HS-5 (cell line): ENCODE measurements around the gene PDE10A.

Source experiments
- DNase-seq: peaks from one replicate; pipeline ENCODE4 v3.0.0-alpha.2; 2012; ENCODE audit warnings: low read depth

PDE10A gene

DNA sequence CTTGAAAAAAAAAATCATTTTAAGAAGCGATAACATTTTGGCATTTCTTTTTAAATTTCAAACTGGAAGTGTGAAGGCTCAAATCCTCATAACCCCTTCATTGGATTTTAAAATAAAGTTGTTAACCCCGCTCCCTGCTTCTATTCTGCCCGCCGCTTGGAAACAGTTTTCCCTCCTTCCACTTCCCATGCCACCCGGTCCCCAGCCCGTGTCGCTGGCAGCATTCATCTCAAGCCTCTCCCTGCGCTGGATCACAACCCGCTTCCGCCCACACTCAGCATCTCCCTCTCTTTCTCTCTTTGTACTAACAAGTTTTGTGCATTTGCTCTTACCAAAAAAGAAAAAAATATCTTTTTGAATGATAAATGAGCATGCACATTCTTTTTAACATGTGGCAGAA is 15.4 kb upstream of the PDE10A start:
- DNase-seq, result no peak

DNA sequence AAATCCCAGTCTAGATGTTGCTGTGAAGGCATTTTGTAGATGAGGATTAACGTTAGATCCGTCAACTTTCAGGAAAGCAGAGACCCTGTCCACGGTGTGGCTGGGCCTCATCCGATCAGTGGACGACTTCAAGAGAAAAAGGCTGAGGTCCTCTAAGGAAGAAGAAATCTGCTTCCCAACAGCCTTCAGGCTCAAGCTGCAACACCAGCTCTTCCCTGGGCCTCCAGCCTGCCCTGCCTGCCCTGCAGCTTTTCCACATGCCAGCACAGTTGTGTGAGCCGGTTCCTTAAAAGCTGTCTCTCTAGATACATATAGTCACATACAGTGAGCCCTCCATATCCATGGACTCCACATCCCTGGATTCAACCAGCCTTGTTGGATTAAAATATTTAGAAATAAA is 14.1 kb upstream of the PDE10A start:
- DNase-seq, result no peak

DNA sequence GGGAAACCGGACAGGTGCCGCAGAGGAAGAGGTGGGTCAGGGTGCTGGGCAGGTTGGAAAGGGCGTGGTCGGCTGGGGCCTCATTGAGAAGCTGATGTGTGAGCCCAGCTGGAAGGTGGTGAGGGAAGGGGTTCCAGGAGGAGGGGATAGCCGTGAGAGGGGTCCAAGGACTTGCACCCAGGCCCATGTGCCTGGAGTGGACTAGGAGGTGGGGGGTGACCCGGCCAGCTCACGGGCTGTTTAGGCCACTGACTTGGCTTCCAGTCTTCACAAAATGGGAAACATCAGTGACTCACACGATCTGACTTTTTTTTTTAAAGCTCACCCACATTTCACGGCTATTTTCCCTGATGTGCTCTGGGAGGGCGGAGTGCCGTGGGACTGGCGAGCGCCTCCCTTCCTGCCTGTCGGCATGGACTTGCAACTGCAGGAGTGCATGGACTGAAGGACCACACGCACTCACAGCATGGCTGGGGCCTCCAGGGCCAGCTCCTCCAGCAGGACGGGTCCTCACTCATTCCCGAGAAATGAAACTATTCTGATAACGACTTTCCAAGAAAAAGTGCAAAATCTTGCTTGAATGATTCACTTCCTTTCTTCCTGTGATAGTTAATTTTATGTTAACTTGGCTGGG is 13.5 kb upstream of the PDE10A start:
- no peak for DNase-seq

DNA sequence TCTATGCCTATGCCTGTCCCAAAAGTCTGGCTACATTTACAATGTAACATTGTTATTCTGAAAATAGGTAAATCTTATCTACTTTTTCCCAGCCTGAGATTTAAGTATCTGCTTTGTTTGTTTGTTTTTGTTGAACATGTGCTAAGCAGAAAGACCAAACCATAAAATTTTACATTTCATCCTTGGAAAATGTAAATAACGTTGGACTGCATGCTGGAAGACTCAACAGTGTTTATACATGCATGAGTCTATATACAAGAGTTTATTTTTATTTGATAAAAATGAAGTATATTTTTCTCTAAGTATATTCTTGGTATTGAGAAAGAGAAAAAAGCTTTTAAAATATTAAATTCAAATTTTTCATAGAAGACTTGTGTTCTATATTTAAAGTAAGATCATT is 12.1 kb upstream of the PDE10A start:
- DNase-seq, result no peak

DNA sequence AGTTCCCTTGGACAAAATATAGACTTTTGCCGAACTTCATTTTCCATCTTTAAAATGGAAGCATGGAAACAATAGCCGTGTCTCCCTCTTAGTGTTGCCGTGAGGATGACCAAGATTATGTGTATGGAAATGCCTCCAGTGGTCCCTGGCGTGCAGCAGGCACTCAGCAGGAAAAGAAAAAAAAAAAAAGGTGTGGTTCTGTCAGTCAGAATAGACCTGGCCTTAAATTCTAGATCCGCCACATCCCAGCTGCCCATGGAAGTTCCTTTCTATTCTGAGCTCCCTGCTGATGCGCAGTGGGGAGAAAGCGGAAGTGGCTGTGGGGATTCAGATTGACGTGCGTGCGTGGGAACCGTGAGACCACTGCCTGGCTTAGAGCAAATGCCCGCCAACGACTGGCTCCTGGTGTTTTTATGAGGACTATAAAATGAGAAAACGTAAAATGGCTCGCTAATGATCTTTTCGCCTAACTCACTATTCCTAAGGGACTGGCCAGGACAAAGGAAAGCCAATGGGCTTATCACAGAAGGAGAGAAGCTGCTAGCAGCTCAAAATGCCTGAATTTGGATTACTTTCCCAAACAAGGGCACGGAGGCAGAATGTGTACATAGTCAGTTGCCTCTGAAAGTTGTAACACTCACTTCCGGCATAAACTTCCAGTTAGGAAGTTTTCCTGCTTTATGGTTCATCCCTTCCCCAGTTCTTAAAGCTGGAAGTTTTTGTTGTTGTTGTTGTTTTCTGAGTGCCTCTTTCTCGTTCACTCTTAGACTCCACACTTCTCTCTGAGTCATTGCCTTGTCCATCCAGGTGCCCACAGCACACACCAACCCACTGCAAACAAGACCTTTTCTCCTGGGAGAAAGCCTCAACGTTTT is 11.4 kb upstream of the PDE10A start:
- DNase-seq, result no peak

DNA sequence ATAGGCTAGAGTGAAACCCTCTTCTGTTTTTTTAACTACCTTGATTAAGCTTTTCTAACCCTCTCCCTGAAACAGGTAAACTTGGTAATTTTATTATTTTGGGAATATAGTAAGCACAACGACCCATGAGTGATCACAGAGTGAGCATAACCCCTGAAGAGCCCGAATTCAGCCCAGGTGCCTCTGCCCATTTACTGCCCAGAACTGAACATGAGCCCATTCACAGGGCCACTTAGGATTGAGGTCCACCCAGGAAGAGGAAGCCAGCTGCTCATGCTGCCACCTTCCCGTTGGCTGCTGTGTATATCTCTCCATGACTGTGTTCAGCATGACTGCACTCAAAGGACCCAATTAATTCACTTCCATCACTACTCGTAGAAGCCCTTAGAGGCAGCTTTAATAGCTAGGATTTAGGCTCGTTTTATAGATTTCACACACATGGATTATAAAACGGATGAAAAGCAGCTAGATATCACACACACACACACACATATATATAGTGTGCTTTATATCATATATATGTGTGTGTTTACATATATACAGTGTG is 8.3 kb upstream of the PDE10A start:
- no peak for DNase-seq

DNA sequence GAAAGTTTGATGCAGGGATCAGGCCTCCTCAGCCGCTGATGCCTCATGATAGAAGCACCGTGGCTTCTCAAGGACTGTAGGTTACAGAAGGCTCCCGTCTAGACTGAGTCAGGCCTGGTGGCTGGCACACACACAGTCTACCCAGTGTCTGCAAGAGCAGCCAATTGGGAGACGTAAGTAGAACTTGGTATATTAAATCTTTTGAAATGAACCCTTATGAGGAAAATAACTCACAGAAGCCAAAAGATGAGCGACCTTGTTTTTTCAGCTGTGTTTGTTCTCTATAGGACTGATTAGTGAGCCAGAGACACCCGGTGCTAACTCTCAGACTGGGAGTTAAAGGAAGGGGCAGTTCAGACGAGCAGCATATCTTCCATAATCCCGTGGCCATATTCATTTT is 5.9 kb upstream of the PDE10A start:
- no peak for DNase-seq

DNA sequence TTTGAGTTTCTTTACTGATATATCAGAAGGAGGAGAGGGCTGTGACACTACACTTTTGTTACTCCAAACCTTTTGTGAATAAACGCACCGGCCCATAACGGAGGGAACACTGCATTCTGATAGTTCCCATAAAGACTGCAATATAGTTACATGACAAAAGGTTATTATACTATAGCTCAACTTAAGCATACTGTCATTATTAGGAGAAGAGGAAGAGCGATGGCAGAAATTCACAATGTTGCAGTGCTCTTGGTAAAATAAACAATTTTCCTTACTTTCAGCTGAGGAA is 2.3 kb upstream of the PDE10A start:
- no peak for DNase-seq

DNA sequence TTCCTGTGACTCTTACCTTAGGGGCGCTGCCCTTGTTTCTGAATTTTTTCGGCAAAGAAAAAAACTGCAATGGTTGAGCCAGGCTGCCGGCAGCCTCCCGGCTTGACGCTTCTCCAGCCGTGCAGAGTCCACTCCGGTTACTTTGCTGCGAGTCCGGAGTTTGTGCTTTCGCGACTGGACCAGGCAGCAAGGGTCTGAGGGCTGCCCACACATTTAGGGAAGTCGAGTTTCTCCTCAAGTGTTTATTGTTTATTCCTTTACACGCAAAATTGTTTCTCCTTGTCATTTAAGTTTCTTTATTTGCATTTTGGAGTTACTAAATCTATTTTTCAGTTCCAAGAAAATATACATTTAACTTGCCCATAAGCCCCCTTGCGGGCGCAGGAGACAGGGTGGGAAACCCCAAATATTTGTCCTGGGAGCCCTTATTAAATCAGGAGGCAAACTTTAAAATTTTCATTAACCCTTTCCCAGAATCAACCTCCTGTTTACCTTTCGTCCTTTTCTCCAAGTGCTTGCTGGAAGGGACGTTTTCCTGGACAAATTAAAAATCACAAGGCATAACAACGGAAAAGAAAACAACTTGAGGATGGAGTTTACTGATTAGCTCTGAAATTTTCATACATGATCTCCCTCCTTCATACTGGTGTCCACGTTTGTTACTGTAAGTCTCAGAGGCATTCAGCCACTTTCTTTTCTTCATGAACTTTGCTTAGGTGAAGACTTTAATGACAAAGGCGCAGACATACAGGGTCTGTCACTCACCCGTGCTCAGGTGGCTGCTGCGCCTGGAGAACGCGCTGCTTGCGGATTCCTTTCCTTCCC is 1.7 kb upstream of the PDE10A start:
- no peak for DNase-seq

DNA sequence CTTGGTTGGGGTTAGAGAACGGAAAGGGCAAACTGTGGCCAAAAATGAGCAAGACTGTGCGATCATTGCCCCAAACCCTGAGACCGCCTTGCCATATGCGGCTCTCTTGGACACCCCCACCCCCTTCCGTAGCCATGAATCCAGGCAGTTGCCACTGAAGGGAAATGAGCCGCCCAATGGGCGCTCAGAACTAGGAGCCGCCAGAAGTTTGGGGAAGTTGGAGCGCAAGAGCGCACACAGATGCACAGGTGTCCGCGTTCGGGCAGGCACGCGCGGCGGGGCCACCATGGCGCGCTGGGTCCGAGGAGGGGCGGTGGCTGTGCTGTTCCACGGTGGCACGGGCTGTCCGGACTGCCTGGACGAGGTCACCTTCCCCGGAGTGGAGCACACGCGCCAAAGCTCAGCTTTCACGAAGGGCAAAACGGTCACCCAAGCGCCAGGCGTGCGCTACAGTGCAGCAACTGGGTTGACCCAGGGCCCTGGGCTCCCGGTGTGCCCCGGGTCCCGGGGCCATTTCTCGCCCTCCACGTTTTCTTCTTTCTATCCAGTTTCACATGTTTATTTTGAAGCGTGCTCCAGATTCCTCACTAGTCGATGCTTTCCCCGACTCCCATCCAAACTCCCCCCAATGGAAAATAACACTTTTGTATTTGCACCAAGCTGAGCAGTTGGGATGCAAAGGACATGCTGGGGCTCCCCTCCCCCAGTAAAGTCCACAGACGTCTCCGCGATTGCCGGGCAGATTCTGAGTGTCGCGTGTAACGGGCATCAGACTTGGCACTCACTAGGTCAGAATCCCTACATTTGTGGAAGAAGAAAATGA is 906 bp upstream of the PDE10A start:
- DNase-seq, result no peak

DNA sequence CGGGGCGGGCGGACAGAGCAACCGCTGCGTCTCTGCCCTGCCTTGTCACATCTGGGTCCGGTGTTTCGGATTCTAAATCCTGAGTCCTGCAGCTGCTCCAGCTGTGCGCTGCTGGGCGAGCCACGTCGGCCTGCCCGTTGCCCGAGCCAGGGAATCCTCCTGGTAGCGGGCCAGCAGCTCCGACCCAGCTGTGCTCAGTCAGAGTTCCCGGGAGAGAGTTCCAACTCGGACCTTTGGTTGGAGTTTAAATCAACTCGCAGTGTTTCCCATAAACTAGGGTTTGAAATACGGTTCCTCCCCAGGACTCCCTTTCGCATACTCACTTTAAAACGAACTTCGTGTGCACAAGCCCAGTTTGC is 315 bp upstream of the PDE10A start:
- no peak for DNase-seq

DNA sequence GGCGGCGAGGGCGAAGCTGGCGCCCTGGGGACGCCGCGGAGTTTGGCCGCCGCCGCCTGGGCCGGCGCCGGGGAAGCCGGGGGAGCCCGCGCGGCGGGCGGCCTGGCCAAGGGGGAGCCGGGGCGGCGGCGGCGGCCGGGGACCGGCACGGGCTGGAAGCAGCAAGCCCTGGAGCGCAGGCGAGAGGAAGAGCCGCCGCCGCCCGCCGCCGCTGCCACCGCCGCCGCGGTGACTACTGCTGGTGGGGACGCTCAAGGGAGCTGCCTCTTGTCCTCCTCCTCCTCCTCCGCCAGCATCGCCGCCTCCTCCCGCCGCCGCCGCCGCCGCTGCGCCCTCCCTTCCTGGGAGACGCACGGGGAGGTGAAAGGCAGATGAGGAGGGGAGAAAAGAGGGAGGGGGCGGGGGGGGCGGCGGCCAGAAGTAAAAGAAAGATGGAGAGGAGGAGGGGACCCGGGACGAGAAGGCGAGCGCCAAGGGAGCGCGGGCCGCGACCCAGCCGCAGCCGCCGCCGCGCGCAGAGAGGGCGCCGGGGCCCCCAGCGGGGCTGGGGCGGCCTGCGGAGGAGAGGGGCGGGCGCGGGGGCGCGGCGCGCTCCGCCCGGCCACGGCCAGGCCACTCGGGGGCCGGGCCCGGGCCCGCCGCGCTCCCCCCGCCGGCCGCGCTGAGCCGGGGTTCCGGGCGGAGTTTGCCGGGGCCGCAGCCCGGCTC is 846 bp downstream of the PDE10A start:
- no peak for DNase-seq

DNA sequence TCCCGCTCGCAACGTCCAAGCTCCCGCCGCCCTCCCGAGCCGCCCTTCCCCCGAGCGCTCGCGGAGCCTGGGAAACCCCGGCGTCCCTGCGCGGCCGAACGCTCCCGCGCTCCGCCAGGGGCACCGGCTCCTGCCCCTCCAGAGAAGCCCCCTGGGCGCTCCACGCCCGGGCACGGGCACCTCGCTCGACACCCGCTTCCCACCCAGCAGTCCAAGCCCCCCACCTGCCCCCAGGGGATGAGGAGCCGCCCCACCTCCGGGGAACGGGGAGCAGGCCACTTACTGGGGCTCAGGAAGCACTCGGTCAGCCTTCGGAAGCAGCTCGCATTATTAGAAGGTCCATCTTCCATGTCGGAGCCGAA is 1.4 kb downstream of the PDE10A start:
- no peak for DNase-seq

DNA sequence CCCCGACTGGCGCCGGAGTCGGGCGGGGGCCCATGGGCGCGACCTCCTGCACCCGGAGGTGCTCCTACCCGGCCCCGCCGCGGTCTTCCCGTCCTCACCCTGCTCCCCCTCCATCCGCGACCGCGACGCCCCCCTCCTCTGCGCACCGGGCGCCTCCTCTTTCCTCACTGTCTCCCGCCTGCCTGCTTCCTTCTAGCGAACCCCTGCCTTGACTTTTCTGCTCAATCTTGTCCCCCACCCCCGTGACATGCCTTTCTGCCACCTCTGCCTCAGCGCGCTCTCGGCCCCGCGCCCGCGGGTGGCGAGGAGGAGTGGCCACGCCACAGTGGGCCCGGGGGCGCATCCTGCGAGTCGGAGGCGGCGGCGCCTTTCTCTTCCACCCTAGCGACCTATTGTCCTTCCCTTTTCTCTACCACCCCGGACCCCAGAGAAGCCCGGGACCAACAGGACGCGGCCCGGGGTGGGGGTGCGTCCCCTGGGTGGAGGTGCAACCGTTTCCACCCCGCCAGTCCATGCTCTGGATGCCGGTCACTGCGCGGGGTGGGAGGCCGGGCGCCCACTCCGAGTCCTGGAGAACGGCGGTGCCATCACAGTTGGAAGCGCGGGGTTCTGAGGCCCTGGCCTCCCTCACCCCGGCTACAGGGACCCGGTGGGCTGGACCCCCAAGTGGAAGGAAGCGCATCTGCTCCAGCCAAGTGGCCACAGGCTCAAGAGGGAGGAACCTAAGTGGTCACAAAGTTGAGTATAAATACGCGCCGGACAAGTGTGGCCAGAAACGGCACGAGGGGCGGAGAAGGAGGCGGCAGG is 2.0 kb downstream of the PDE10A start:
- DNase-seq, result no peak

DNA sequence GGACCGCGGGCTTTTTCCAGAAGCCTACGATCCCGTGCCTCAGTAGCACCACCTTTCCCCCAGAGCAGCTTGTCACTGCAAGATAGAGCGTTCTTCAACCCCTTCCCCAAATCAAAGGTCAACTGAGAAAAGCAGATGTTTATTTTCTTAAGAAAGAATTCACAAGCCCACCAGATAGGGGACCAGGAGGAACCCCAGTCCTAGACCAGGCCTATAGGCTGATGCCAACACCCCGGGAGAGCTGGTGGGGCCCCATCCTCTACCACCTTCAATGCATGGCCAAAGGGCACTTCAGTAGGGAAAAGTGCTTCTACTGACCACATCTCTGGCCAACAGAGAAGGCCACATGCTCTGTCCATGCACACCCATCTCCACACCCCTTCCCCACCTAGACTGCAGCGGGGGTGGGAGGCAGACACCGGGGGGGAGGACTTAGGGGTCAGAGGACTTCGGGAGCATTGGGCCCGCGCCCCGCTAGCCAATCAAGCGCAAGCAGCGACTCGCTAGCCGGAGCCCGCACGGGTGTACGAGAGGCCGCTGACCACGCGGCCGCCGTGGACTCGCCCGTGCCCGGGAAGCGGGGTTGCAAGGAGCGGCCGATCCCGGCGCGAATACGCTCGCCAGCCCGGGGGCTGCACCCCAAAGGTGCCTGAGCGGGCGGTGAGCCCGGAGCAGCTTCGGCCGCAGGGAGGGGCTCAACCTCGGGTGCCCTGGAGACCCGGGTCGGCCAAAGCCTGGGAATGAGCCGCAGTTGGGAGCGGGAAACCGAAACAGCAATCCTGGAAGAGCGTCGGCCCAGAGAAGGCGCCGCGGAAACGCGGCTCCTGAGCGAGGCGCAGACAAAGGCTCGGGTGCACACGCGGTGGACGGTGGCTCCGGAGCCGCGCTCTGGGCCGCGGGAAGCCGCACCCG is 2.8 kb downstream of the PDE10A start:
- no peak for DNase-seq

DNA sequence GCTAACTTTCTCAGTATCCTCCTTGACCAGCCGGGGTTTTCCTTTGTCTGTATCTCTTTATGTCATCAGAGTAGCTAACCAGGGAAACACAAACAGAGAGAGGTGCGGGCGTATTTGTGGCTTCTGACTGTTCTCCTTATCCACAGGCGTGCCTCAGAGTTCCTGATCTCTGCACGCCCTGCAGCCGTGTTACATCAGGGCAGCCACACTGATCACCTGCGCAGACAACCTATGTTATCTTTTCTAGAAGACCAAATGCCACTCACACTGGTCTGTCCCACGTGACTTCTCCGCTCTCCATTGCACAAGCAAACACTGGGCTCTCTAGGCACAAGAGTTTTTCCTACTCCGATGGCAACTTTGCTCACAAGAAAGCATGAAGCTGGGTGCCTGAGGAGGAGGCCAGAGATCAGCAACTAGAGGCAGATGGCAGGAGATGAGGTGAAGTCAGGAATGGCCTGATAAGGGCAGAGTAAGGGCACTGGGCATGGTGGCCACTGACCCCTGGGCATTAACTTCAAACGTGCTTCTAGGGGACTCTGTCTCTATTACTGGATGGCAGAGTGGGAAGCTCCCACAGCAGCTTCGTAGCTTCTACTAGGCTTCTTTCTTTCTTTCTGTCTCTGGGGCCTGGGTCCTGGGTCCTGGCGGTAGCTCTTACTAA is 4.5 kb downstream of the PDE10A start:
- no peak for DNase-seq

DNA sequence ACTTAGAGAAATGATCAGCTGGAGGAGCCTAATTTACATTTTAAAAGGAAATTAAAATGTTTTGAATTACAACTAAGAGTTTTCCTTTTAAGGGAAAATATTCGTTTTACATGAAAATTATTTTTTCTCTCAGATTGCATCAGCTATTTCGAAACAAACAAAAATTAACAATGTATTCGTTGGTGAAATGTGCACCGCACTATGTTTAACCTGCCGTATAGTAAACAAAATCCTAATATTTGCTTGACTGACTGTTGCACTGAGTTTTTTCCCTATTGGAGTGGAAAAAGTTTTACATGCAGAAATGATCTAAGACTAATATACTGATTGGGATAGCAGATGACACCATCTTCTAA is 5.7 kb downstream of the PDE10A start:
- no peak for DNase-seq

DNA sequence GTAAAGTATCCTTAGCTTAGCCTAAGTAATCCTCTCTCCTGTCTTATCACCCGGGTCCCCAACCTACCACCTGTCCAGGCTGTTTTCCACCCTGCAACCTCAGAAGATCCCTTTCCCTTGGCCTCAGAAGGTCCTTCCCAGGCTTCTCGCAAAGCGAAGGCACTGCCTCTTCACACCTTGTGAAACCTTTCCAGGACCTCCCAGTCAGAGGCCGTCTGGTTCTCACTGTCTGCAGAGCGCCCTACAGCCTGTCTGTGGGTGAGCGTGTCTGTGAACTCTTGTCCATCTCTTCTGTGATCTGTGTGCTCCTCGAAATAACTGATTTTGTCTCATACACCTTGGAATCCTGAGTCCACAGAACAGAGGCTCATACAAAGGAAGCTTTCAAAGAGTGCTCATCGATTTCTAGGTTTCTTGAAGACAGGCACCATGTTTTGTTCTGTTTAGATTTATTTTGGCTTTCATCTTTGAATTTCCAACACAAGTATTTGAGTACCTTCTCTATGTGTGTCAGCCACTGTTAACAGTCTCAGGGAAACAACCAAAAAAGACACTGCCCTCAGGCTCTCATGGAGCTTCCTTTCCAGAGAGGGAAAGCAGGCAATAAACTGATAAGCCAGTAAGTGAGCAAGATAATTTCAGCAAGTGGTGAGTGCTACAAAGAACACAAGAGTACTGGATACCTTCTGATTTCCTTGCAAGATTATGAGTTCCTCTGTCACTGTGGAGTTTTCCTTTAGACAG is 6.3 kb downstream of the PDE10A start:
- DNase-seq, result no peak
